NB4 (cell line): ENCODE results near the gene COL1A1.

Experiments
- DNase-seq: peaks from one replicate; pipeline ENCODE4 v3.0.0; 2010; ENCODE audit warnings: low read depth
- H3K4me3 ChIP-seq: one replicate; pipeline ENCODE4 v1.5.1; 2011; ENCODE audit warnings: mild to moderate bottlenecking, low read depth, low read length, moderate library complexity
- CTCF ChIP-seq: IDR thresholded peaks from one replicate; pipeline ENCODE4 v1.5.1; 2012; ENCODE audit warnings: low read depth, low read length
- MYC ChIP-seq: IDR thresholded peaks from 2 replicates; pipeline ENCODE4 v1.6.1; 2011; ENCODE audit warnings: low read depth, low read length
- POLR2A ChIP-seq: IDR thresholded peaks from 2 replicates; pipeline ENCODE4 v1.6.1; 2011; ENCODE audit warnings: mild to moderate bottlenecking; ENCODE audit not compliant: insufficient read length; ENCODE audit errors: extremely low read depth
- TF ChIP-seq, protein P1 (sequence below): IDR thresholded peaks from 2 replicates; pipeline ENCODE4 v1.6.1; 2011; ENCODE audit warnings: low read depth, low read length

COL1A1 gene

GRCh38 chr17:50205963-50206505, 4.6 kb upstream of the COL1A1 start:
- DNase-seq: no peak
- TF ChIP-seq, protein P1, sequence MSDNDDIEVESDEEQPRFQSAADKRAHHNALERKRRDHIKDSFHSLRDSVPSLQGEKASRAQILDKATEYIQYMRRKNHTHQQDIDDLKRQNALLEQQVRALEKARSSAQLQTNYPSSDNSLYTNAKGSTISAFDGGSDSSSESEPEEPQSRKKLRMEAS: no peak
- TF ChIP-seq POLR2A (no peak), MYC (no peak), CTCF (no peak)
- no peak overlapping the region for H3K4me3 ChIP-seq

DNA sequence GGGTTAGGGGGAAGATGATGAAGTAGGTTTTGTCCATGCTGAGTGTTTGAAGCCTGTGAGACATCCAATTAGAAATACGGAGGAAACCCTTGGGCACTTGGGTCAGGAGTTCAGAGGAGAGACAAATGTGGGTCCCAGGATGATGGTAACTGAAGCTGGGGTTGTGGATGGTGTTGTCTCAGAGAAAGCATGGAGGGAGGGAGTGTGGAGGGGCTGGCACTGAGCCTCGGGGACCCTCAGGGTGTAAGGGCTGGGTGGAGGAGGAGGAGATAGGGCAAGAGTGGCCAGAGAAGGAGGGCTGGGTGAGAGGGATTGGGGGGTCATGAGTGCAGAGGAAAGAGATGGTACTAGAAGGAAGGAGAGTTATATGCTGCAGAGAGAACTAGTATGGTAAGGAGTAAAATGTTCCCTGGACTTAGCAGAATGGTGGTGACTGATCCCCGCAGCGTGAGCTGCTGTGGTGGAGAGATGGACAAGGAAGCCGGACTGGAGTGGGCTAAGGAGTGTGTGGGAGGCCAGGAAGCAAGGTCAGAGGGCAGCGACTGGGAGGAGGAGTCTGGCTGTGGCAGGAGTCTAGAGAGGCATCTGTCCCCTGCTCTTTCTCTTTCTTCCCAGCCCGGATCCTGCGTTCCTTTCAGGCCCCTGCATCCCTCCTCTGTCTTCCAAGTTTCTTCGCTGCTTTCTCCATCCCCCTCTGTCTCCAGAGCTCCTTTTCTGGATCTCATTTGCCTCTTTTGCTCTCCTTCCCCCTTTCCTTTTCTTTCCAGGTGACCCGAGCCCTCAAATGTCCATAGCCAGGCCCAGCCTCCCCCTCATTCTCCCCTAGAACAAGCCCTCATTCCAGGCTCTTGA, 3.9 kb upstream of the COL1A1 start:
- TF ChIP-seq POLR2A (no peak), CTCF (no peak), MYC (no peak)
- TF ChIP-seq, protein P1: no peak
- DNase-seq: no peak
- no peak overlapping the region for H3K4me3 ChIP-seq

DNA sequence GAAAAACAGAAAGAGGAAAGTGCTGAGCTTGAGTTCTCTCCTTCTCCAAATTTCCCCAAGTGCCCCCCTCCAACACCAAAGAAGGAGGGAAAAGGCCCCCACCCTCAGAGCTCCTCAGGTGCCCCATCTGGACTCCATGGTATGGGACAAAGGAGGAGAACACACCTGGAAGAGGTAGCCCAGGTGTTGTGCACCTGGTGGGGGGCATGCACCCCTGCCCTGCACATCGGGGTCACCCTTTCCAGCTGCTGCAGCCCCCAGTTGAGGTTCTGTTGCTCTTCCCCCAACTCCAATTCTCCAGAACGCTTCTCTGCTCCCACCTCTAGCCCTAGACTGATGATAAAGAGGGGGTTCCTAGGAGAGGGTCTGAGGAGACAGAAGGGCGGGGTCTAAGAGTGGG, 3.0 kb upstream of the COL1A1 start:
- H3K4me3 ChIP-seq: no peak overlapping the region
- no peak for DNase-seq
- TF ChIP-seq POLR2A (no peak), CTCF (no peak), MYC (no peak)
- TF ChIP-seq, protein P1: no peak

GRCh38 chr17:50203604-50204345, 2.3 kb upstream of the COL1A1 start:
- H3K4me3 ChIP-seq: no peak overlapping the region
- no peak for DNase-seq
- TF ChIP-seq POLR2A (no peak), MYC (no peak), CTCF (no peak)

GRCh38 chr17:50203086-50203485, 1.7 kb upstream of the COL1A1 start:
- TF ChIP-seq CTCF (no peak), MYC (no peak), POLR2A (no peak)
- TF ChIP-seq, protein P1: no peak
- no peak for DNase-seq
- H3K4me3 ChIP-seq: no peak overlapping the region
